ENCODE results near the gene SCN4B.
A peak's percentile ranks its signal among the peaks of the same experiment; 100 is the strongest.
"Not testable (repeated sequence)": the region's sequence is repeated elsewhere in the genome, so short reads cannot be mapped to it uniquely, and the experiment has no call there.

Gene SCN4B

DNA sequence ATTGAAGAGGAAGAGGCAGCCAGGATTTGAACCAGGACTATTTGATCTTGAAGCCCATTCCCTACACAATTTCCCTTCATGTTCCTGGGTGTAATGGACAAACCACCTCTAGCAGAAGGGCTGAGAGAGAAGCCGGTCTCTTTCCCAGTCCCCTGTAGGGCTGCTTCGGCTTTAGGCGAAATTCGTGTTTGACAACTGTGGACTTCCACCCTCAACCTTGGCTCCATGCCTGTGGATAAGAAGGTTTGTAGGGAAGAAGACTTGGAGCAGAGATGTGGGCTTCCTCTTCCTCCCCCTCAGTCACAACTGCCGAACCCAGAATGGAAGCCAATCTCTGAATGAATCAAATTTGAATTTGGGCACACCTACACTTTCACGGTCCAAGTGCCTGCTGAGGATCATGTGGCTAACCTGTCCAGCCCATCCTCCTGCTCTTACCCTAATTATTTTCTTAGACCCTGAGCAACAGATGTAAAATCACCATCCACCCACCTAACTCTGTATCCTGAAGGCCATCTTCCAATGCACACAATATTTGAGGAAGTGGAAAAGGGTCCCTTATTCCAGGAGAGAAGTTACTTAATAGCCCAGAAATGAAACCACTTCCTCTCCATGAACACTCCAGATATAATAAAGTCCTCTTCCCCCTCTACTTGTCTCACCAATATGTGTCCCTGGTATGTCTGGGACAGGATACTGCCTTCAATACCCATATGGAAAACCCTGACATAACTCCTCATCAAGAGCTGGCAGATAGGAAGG lies 33.9 kb upstream of the SCN4B start:
- Histone ChIP-seq H3K9ac (ENCODE audit: low read length) (no peak overlapping the region), H3K27ac (ENCODE audit: low read depth, low read length) (no peak overlapping the region), H3K36me3 (ENCODE audit: control insufficient read depth, insufficient read depth, low read length) (no peaks in the 10 kb centered on the region), H3K4me3 (ENCODE audit: low read length) (no peak overlapping the region), H3K27me3 (ENCODE audit: control insufficient read depth, insufficient read depth, low read length) (no peaks in the 10 kb centered on the region), H3K4me1 (ENCODE audit: control insufficient read depth, insufficient read depth, low read length) (no peaks in the 10 kb centered on the region)

DNA sequence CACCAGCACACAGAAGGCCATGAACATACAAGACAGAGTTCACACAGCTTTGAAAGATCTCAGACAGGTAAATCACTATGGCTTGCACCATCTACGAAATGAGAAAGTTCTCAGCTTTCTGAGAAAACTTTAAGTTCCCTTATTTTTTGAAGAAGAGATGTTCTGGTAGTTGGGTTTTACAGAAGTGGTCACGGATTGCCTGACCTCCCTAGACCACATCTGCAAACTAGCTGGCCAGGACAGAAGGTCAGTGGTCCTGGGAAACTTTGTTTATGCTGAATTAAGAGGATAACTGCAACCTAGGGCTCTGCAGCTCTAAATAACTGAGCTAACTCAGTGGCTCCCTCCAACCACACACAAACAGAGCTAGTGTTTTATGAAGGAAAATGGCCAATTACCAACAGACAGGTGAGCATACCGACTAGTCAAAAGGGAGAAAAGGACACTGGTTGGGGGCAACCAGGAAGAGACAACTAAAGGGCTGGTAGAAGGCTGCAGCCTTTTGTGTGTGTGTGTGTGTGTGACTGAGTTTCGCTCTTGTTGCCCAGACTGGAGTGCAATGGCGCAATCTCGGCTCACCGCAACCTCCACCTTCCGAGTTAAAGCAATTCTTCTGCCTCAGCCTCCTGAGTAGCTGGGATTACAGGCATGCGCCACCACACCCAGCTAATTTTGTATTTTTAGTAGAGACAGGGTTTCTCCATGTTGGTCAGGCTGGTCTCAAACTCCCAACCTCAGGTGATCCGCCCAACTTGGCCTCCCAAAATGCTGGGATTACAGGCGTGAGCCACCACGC lies 32.4 kb upstream of the SCN4B start:
- Histone ChIP-seq H3K4me3 (ENCODE audit: low read length) (no peak overlapping the region), H3K36me3 (ENCODE audit: control insufficient read depth, insufficient read depth, low read length) (no peaks in the 10 kb centered on the region), H3K9ac (ENCODE audit: low read length) (no peak overlapping the region), H3K27me3 (ENCODE audit: control insufficient read depth, insufficient read depth, low read length) (no peaks in the 10 kb centered on the region), H3K4me1 (ENCODE audit: control insufficient read depth, insufficient read depth, low read length) (peaks cover 10% of the 10 kb centered on the region), H3K27ac (ENCODE audit: low read depth, low read length) (no peak overlapping the region)

DNA sequence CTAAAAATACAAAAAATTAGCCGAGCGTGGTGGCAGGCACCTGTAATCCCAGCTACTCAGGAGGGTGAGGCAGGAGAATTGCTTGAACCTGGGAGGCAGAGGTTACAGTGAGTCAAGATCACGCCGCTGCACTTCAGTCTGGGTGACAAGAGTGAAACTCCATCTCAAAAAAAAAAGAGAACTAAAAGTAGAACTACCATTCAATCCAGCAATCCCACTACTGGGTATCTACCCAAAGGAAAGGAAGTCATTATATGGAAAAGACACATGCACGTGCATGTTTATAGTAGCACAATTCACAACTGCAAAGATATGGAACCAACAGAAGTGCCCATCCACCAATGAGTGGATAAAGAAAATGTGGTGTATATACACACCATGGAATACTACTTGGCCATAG lies 31.1 kb upstream of the SCN4B start:
- not testable (repeated sequence) for H3K4me3 ChIP-seq (ENCODE audit: low read length); H3K4me1 ChIP-seq (ENCODE audit: control insufficient read depth, insufficient read depth, low read length); H3K27me3 ChIP-seq (ENCODE audit: control insufficient read depth, insufficient read depth, low read length); H3K9ac ChIP-seq (ENCODE audit: low read length); H3K36me3 ChIP-seq (ENCODE audit: control insufficient read depth, insufficient read depth, low read length); H3K27ac ChIP-seq (ENCODE audit: low read depth, low read length)

DNA sequence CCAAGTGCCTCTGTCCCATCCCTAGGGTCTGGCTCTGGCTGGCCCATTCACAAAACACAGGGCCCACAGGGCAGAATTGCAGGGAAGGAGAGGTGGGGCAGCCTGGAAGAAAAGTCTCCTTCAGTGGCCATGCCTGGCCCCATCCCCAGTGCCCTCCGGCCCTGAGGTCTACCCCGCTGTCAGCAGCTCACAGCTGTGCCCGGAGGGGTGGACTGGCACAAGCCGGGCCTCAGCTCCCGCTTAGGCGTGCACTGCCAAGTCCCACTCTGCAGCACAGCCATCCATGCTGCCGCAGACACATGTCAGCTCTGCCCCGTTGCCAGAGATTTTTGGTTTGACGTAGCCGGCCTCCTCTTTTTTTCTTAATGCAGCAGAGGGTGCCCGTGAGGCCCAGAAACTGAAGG lies 27.7 kb upstream of the SCN4B start:
- Histone ChIP-seq H3K9ac (ENCODE audit: low read length) (no peak overlapping the region), H3K4me3 (ENCODE audit: low read length) (peak overlapping the region; percentile 55), H3K27ac (ENCODE audit: low read depth, low read length) (peak overlapping the region; percentile 24), H3K4me1 (ENCODE audit: control insufficient read depth, insufficient read depth, low read length) (peaks cover 13% of the 10 kb centered on the region), H3K27me3 (ENCODE audit: control insufficient read depth, insufficient read depth, low read length) (peaks cover 1% of the 10 kb centered on the region), H3K36me3 (ENCODE audit: control insufficient read depth, insufficient read depth, low read length) (no peaks in the 10 kb centered on the region)

DNA sequence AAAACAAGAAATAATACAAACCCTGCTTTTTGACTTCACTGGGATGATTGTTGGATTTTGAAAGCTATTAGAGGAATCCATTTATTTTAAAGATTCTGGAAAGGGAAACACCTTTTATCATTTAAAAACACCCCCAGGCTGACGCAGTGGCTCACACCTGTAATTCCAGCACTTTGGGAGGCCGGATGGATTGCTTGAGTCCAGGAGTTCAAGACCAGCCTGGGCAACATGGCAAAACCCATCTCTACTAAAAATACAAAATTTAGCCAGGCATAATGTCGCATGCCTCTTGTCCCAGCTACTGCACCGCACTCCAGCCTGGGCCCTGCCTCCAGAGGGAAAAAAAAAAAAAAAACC lies 24.1 kb upstream of the SCN4B start:
- Histone ChIP-seq H3K4me3 (ENCODE audit: low read length) (no peak overlapping the region), H3K4me1 (ENCODE audit: control insufficient read depth, insufficient read depth, low read length) (peaks cover 13% of the 10 kb centered on the region), H3K27ac (ENCODE audit: low read depth, low read length) (no peak overlapping the region), H3K27me3 (ENCODE audit: control insufficient read depth, insufficient read depth, low read length) (peaks cover 1% of the 10 kb centered on the region), H3K9ac (ENCODE audit: low read length) (no peak overlapping the region), H3K36me3 (ENCODE audit: control insufficient read depth, insufficient read depth, low read length) (no peaks in the 10 kb centered on the region)

DNA sequence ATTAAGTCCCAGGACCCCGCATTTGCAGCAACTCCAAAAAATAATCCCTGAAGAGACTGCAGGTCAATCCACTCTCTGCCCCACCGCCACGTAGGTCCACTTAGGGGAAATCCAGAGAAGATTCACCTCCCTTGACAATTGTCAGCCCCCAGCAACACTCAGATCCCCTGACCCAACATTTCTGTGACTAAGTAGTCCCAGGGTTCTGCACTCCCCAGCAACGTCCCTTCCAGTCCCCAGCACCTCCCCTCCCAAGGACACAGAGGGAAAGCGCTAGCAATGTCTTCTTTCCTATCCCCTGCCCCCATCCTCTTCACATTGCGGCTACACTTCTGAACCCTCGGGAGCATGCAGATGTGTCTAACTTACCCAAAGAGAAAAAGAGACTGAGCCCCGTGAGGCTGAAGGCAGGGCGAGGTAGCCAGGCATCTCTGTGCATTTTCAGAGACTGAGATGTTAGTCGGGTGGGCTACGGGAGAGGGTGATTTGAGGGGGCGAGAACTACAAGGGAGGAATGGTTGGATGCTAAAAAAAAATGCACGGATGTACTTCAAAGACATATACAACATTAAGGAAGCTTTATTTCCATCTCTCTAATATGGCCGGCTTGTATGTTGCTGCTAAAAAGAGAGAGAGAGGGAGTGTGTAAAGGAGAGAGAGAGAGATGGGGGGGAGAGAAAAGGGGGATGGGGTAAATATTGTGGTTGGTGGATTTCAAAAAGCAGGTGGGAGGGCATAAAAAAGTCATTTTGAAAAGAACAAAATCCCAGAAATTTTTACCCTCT lies 23.6 kb upstream of the SCN4B start, which contains the start of gene SCN2B:
SCN2B (minus strand) TSS at position 647 of the 785 bp plus-strand sequence; CDS start at position 439, 208 bp downstream.
- no peak within 1 kb of the TSS for H3K9ac ChIP-seq (ENCODE audit: low read length)
- H3K27me3 ChIP-seq (ENCODE audit: control insufficient read depth, insufficient read depth, low read length) = peaks cover 1% of the 10 kb centered on the region
- H3K4me1 ChIP-seq (ENCODE audit: control insufficient read depth, insufficient read depth, low read length) = peaks cover 13% of the 10 kb centered on the region
- H3K4me3 ChIP-seq (ENCODE audit: low read length) = peak within 1 kb of the TSS; percentile 65
- H3K36me3 ChIP-seq (ENCODE audit: control insufficient read depth, insufficient read depth, low read length) = no peaks in the 10 kb centered on the region
- H3K27ac ChIP-seq (ENCODE audit: low read depth, low read length) = peak within 1 kb of the TSS; percentile 43

DNA sequence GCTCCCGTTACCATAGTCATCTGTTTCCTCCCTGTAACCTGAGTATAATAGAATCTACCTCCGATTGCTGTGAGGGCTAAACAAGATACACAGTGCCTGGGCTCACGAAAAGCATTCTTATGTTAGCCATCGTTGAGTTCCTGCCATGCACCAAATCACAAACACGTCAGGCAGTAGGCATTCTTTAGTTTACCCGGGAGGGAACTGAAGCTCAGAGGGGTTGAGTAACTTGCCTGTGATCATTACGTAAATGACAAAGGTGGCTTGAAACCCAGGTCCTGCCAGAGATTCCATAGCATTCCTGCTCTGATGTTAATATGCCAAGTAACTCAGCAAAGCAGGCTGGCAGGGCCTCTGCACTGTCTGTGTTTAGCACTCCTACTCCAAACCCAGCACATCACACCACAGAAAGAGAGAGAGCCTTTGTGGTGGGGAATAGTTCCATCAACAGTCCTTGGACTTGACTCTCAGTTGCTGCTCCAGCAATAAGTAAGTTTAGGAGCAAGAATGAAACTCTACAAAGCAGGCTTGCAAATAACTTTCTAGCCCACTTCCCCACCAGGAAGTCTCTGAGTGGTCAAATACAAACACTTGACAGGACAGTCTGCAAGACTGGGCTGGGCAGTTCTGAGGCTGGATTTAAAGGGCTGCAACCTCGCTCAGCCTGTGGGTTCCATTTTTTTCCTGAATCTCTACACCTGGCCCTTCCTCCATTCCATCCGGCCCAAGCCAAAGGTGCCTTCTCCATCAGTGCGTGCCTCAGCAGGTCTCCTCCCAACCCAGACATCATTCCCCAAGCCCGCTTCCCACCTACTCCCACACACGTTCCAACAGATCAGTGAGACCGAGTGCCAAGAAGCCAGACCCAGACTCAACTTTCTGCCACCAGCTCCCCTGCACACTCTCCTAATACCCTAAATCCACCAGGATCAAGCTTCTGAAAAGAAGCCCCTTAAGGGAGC lies 22.7 kb upstream of the SCN4B start:
- no peaks in the 10 kb centered on the region for H3K36me3 ChIP-seq (ENCODE audit: control insufficient read depth, insufficient read depth, low read length)
- peaks cover 1% of the 10 kb centered on the region for H3K27me3 ChIP-seq (ENCODE audit: control insufficient read depth, insufficient read depth, low read length)
- H3K4me3 ChIP-seq (ENCODE audit: low read length) = peak overlapping the region; percentile 65
- H3K4me1 ChIP-seq (ENCODE audit: control insufficient read depth, insufficient read depth, low read length) = peaks cover 6% of the 10 kb centered on the region
- H3K9ac ChIP-seq (ENCODE audit: low read length) = no peak overlapping the region
- H3K27ac ChIP-seq (ENCODE audit: low read depth, low read length) = peak overlapping the region; percentile 43

DNA sequence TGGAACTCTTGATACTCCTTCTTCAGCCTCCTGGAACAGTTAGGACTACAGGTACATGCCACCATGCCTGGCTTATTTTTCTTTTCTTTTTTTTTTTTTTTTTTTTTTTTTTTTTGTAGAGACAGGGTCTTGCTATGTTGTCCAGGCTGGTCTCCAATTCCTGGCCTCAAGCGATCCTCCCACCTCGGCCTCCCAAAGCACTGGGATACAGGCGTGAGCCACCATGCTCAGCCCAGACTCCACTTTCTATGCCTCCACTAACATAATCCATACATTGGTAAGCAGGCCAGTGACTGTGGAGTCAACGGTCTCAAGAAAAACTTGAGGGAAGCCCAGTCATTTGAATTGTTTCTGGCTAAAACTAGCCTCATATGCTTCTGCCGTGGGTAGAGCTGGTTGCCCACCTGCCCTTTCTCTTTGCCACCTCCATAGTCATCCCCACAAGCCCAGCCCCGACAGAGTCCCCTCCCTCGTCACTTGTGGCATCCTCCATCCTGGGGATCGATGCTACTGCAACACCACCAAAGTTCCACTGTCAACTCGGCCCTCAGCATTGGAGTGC lies 21.5 kb upstream of the SCN4B start:
- Histone ChIP-seq H3K9ac (ENCODE audit: low read length) (no peak overlapping the region), H3K36me3 (ENCODE audit: control insufficient read depth, insufficient read depth, low read length) (no peaks in the 10 kb centered on the region), H3K4me1 (ENCODE audit: control insufficient read depth, insufficient read depth, low read length) (peaks cover 3% of the 10 kb centered on the region), H3K27ac (ENCODE audit: low read depth, low read length) (no peak overlapping the region), H3K27me3 (ENCODE audit: control insufficient read depth, insufficient read depth, low read length) (peaks cover 1% of the 10 kb centered on the region), H3K4me3 (ENCODE audit: low read length) (no peak overlapping the region)

DNA sequence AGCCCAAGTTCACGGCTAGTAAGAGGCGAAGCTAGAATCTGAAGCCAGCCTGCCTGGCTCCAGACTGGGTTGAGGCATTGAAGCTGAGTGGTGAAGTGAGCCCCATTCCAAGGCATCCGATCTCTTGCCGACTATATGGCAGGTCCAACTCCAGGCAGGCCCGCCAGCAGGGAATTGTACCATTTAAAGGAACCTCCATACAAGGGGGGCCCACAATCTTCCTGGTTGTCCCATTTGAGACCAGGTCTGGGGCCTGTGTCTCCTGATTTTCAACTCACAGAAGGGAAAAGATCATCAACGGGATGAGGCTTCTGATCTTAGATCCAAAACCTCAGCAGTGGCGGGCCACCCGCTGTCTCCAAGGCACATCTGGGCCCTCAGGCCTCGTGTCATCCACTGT lies 19.7 kb upstream of the SCN4B start:
- Histone ChIP-seq H3K9ac (ENCODE audit: low read length) (no peak overlapping the region), H3K4me1 (ENCODE audit: control insufficient read depth, insufficient read depth, low read length) (peaks cover 3% of the 10 kb centered on the region), H3K27ac (ENCODE audit: low read depth, low read length) (no peak overlapping the region), H3K4me3 (ENCODE audit: low read length) (no peak overlapping the region), H3K27me3 (ENCODE audit: control insufficient read depth, insufficient read depth, low read length) (peaks cover 1% of the 10 kb centered on the region), H3K36me3 (ENCODE audit: control insufficient read depth, insufficient read depth, low read length) (no peaks in the 10 kb centered on the region)

DNA sequence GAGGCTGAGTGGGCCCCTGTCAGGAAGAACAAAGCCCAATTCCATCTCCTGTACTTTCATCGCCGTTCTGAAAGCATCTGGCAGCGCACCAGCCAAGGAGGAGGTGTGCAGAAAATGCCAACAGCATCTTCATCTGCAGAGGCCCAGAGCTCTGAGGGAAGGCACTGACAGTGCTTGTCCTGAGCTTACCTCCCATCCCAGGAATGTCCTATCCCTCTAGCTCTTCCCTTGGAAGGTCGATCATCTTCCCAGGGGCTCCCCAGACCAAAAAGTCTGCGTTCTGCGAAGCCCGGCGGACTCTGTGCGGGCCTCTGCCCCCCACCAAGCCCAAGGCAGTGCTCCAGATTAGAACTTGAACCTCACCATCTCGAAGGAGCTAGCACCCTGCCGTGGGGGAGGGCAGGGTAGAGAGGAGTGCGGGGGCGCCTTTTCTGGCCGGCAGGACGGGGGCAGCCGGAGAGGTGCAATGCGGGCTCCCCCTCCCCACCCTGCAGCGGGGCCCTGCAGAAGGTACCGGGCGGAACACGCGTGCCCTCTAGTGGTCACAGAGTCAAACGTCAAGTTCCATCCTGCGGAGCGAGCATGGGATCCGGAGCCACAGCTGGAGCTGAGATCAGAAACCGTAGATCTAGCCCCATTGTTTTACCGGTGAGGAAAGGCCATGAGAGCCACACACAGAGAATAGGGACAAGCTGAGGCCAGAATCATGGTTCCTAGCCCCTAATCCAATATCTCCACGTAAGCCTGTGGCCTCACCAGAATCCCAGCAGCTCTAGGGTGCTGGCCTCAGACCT lies 18.8 kb upstream of the SCN4B start:
- Histone ChIP-seq H3K36me3 (ENCODE audit: control insufficient read depth, insufficient read depth, low read length) (no peaks in the 10 kb centered on the region), H3K27ac (ENCODE audit: low read depth, low read length) (no peak overlapping the region), H3K27me3 (ENCODE audit: control insufficient read depth, insufficient read depth, low read length) (no peaks in the 10 kb centered on the region), H3K4me1 (ENCODE audit: control insufficient read depth, insufficient read depth, low read length) (peaks cover 3% of the 10 kb centered on the region), H3K4me3 (ENCODE audit: low read length) (no peak overlapping the region), H3K9ac (ENCODE audit: low read length) (no peak overlapping the region)

DNA sequence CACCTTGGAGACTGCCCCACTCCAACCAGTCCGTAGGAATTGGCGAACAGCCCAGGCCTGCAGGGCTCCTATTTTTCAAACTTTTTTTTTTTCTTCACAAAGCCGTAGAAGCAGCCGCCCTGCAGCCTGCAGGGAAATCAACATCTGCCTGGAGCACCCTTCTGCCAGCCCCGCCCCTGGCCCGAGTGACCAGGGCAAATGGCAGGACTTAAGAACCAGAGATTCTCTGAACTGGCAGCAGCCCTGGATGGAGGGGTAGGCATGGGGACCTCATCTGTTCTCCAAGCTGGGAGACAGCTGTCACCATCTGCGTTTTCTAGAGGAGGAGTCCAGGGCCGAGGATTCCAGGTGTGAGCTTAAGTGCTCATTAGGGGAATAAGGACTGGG lies 18.3 kb upstream of the SCN4B start:
- H3K4me3 ChIP-seq (ENCODE audit: low read length) = no peak overlapping the region
- no peaks in the 10 kb centered on the region for H3K36me3 ChIP-seq (ENCODE audit: control insufficient read depth, insufficient read depth, low read length)
- H3K27me3 ChIP-seq (ENCODE audit: control insufficient read depth, insufficient read depth, low read length) = no peaks in the 10 kb centered on the region
- H3K27ac ChIP-seq (ENCODE audit: low read depth, low read length) = no peak overlapping the region
- H3K9ac ChIP-seq (ENCODE audit: low read length) = no peak overlapping the region
- H3K4me1 ChIP-seq (ENCODE audit: control insufficient read depth, insufficient read depth, low read length) = peaks cover 3% of the 10 kb centered on the region
